HepG2 (cell line): ENCODE data around the gene RFC2. TPM values are rescaled to one million over a fixed set of nuclear protein-coding genes. Genes with fewer than 3 reads are reported as not detected.

Source experiments
- ATF6 ChIP-seq: sonication (generic); formaldehyde crosslinking; conservative IDR thresholded peaks from 2 replicates; pipeline ENCODE4 v1.4.0; 2020; ENCODE audit warnings: missing genetic modification reagents
- ATF7-NPFF ChIP-seq: sonication (generic); formaldehyde crosslinking; IDR thresholded peaks from 2 replicates; pipeline ENCODE4 v1.8.1; 2023; ENCODE audit warnings: mild to moderate bottlenecking, low read depth, missing genetic modification reagents, moderate library complexity
- GATA4 ChIP-seq: sonication (generic); IDR thresholded peaks from 2 replicates; pipeline ENCODE4 v1.6.1; 2016; ENCODE audit warnings: antibody characterized with exemption, low read depth, borderline replicate concordance
- IRF2 ChIP-seq: IDR thresholded peaks from 2 replicates; pipeline ENCODE4 v1.6.1; 2018; ENCODE audit warnings: missing genetic modification reagents, missing compliant biosample characterization
- IRF9 ChIP-seq: sonication (generic); formaldehyde crosslinking; IDR thresholded peaks from 2 replicates; pipeline ENCODE4 v1.8.0; 2022; ENCODE audit warnings: missing genetic modification reagents, mild to moderate bottlenecking, borderline replicate concordance
- KDM2A ChIP-seq: sonication (generic); formaldehyde crosslinking; IDR thresholded peaks from 2 replicates; pipeline ENCODE4 v1.4.0; 2020; ENCODE audit warnings: low read depth, missing genetic modification reagents, borderline replicate concordance
- KDM5B ChIP-seq: sonication (generic); formaldehyde crosslinking; IDR thresholded peaks from 2 replicates; pipeline ENCODE4 v1.4.0; 2020; ENCODE audit warnings: missing genetic modification reagents, mild to moderate bottlenecking, borderline replicate concordance
- KLF16 ChIP-seq, 2 experiments: sonication (generic) in 1 of 2; formaldehyde crosslinking in 1 of 2; IDR thresholded peaks; 2 replicates each; pipeline versions ENCODE4 v1.6.1 to v1.8.0; 2016 to 2023; ENCODE audit warnings: missing genetic modification reagents in 2 of 2, missing compliant biosample characterization in 1 of 2
- MAX ChIP-seq: IDR thresholded peaks from 2 replicates; pipeline ENCODE4 v1.6.1; 2012; ENCODE audit warnings: inconsistent platforms
- NR1H2 ChIP-seq: sonication (generic); formaldehyde crosslinking; IDR thresholded peaks from 2 replicates; pipeline ENCODE4 v1.8.1; 2022; ENCODE audit warnings: low read depth, missing genetic modification reagents, borderline replicate concordance
- RCOR2 ChIP-seq: IDR thresholded peaks from 2 replicates; pipeline ENCODE4 v1.6.1; 2016; ENCODE audit warnings: missing biosample characterization, missing genetic modification reagents
- ZKSCAN8 ChIP-seq: IDR thresholded peaks from 2 replicates; pipeline ENCODE4 v1.6.1; 2016; ENCODE audit warnings: borderline replicate concordance, missing genetic modification reagents, missing compliant biosample characterization
- ZNF362 ChIP-seq: sonication (generic); formaldehyde crosslinking; IDR thresholded peaks from 2 replicates; pipeline ENCODE4 v1.4.0; 2020; ENCODE audit warnings: missing genetic modification reagents, mild to moderate bottlenecking, borderline replicate concordance
- ZNF589 ChIP-seq: sonication (generic); formaldehyde crosslinking; conservative IDR thresholded peaks from 2 replicates; pipeline ENCODE4 v1.8.0; 2022; ENCODE audit warnings: mild to moderate bottlenecking, moderate library complexity, missing genetic modification reagents
- ZNF839 ChIP-seq: sonication (generic); formaldehyde crosslinking; IDR thresholded peaks from 2 replicates; pipeline ENCODE4 v1.4.0; 2020; ENCODE audit warnings: missing genetic modification reagents, mild to moderate bottlenecking, borderline replicate concordance
- ZSCAN29 ChIP-seq: sonication (generic); formaldehyde crosslinking; conservative IDR thresholded peaks from 2 replicates; pipeline ENCODE4 v1.4.0; 2020; ENCODE audit warnings: mild to moderate bottlenecking, missing genetic modification reagents
- polyA plus RNA-seq, 8 experiments: library from polyadenylated mRNA; depleted of rRNA in 3 of 8; stranded (reverse) in 7 of 8; unstranded in 1 of 8; fragments of >200 nt; fragmentation: Illumina TruSeq in 4 of 8; extraction: Trizol in 4 of 8; gene quantifications; 2 replicates each; pipeline versions ENCODE4 v1.2.1 to v1.2.3, GENCODE V29; 2011 to 2016; ENCODE audit warnings: low read depth in 4 of 8, missing spikeins in 1 of 8, mixed read lengths in 1 of 8; ENCODE audit not compliant: insufficient read depth in 1 of 8
- total RNA-seq, 5 experiments: library from RNA; depleted of rRNA; stranded (reverse); fragments of >200 nt; fragmentation: Illumina TruSeq; extraction: Trizol; gene quantifications; 2 replicates each; pipeline ENCODE4 v1.2.3, GENCODE V29; 2016; ENCODE audit warnings: low read depth in 1 of 5
- TF ChIP-seq, protein P1 (sequence below): sonication (generic); formaldehyde crosslinking; IDR thresholded peaks from 2 replicates; pipeline ENCODE4 v1.9.0; 2022; ENCODE audit warnings: low read depth, missing genetic modification reagents
- TF ChIP-seq, protein P2 (sequence below): sonication (generic); formaldehyde crosslinking; IDR thresholded peaks from 2 replicates; pipeline ENCODE4 v1.5.1; 2020; ENCODE audit warnings: mild to moderate bottlenecking, missing genetic modification reagents, moderate library complexity

RFC2 gene
- total and polyA plus RNA-seq, 2 of the 13 experiments (the other 11 are each of a cell fraction or from before 2014, with no cell fraction given) = 14.6 to 43.5 TPM

- TF ChIP-seq, protein P1, sequence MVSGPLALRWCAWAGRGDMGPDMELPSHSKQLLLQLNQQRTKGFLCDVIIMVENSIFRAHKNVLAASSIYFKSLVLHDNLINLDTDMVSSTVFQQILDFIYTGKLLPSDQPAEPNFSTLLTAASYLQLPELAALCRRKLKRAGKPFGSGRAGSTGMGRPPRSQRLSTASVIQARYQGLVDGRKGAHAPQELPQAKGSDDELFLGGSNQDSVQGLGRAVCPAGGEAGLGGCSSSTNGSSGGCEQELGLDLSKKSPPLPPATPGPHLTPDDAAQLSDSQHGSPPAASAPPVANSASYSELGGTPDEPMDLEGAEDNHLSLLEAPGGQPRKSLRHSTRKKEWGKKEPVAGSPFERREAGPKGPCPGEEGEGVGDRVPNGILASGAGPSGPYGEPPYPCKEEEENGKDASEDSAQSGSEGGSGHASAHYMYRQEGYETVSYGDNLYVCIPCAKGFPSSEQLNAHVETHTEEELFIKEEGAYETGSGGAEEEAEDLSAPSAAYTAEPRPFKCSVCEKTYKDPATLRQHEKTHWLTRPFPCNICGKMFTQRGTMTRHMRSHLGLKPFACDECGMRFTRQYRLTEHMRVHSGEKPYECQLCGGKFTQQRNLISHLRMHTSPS = no peak
- peak in 1 of 2 experiments; percentile 38; a peak in 1 of 4 replicates for TF ChIP-seq KLF16 (CRISPR knock-in tag; IDR thresholded peaks at IDR 0.05)
- peak; percentile 64; the same call in 1 of the 2 replicates for TF ChIP-seq RCOR2 (CRISPR knock-in tag)
- TF ChIP-seq NR1H2 (CRISPR knock-in tag) = no peak
- no peak for TF ChIP-seq ATF6 (CRISPR knock-in tag)
- peak; percentile 78; the same call in 1 of the 2 replicates for TF ChIP-seq KDM2A (CRISPR knock-in tag)
- no peak for TF ChIP-seq ATF7-NPFF (CRISPR knock-in tag)
- TF ChIP-seq ZKSCAN8 (CRISPR knock-in tag) = peak; percentile 26; the same call in 1 of the 2 replicates
- no peak for TF ChIP-seq MAX
- no peak for TF ChIP-seq GATA4
- peak; percentile 48; the same call in 1 of the 2 replicates for TF ChIP-seq ZNF839 (CRISPR knock-in tag)
- TF ChIP-seq ZNF589 (CRISPR knock-in tag) = no peak
- TF ChIP-seq ZNF362 (CRISPR knock-in tag) = peak; percentile 54; the same call in 1 of the 2 replicates
- TF ChIP-seq, protein P2, sequence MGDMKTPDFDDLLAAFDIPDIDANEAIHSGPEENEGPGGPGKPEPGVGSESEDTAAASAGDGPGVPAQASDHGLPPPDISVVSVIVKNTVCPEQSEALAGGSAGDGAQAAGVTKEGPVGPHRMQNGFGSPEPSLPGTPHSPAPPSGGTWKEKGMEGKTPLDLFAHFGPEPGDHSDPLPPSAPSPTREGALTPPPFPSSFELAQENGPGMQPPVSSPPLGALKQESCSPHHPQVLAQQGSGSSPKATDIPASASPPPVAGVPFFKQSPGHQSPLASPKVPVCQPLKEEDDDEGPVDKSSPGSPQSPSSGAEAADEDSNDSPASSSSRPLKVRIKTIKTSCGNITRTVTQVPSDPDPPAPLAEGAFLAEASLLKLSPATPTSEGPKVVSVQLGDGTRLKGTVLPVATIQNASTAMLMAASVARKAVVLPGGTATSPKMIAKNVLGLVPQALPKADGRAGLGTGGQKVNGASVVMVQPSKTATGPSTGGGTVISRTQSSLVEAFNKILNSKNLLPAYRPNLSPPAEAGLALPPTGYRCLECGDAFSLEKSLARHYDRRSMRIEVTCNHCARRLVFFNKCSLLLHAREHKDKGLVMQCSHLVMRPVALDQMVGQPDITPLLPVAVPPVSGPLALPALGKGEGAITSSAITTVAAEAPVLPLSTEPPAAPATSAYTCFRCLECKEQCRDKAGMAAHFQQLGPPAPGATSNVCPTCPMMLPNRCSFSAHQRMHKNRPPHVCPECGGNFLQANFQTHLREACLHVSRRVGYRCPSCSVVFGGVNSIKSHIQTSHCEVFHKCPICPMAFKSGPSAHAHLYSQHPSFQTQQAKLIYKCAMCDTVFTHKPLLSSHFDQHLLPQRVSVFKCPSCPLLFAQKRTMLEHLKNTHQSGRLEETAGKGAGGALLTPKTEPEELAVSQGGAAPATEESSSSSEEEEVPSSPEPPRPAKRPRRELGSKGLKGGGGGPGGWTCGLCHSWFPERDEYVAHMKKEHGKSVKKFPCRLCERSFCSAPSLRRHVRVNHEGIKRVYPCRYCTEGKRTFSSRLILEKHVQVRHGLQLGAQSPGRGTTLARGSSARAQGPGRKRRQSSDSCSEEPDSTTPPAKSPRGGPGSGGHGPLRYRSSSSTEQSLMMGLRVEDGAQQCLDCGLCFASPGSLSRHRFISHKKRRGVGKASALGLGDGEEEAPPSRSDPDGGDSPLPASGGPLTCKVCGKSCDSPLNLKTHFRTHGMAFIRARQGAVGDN (CRISPR knock-in tag) = peak; percentile 67
- TF ChIP-seq ZSCAN29 (CRISPR knock-in tag) = 0 out of 2 replicates have a peak, but pooled peaks have one; percentile 60
- peak; percentile 44; the same call in 1 of the 2 replicates for TF ChIP-seq KDM5B (CRISPR knock-in tag)
- peak; percentile 41; the same call in 1 of the 2 replicates for TF ChIP-seq IRF2 (CRISPR knock-in tag)
- no peak; the same call in 1 of the 2 replicates for TF ChIP-seq IRF9
Measured at GRCh38 chr7:74206589-74207120, 47.5 kb downstream of the RFC2 start (continued).
